ENCODE measurements around the gene IL1RAPL1. TPM values are rescaled to one million over a fixed set of nuclear protein-coding genes. Genes with fewer than 3 reads are reported as not detected.

IL1RAPL1 gene
- total RNA-seq, 1 donor from 2014 or later, result 4.0 TPM

GRCh38 chrX:29617276-29617675 is 1030.0 kb downstream of the IL1RAPL1 start:
- DNase-seq (ENCODE audit: missing footprints) (no peak), ATAC-seq (no peak)
- intact Hi-C loops (cut with DNase I), result no loop called here

- DNase-seq (ENCODE audit: missing footprints) (no peak), ATAC-seq (no peak)
- intact Hi-C loops (cut with DNase I), result no loop called here
These were observed 1030.5 kb downstream of the IL1RAPL1 start for GRCh38 chrX:29617725-29618124.

GRCh38 chrX:29627833-29628232 is 1040.6 kb downstream of the IL1RAPL1 start:
- intact Hi-C loops (cut with DNase I), result no loop called here
- ATAC-seq (no peak), DNase-seq (ENCODE audit: missing footprints) (no peak)

GRCh38 chrX:29634516-29634915 is 1047.3 kb downstream of the IL1RAPL1 start:
- no peak for ATAC-seq
- intact Hi-C loops (cut with DNase I), result no loop called here
- no peak for DNase-seq (ENCODE audit: missing footprints)

GRCh38 chrX:29636331-29636730 is 1049.1 kb downstream of the IL1RAPL1 start:
- ATAC-seq, result no peak
- no peak for DNase-seq (ENCODE audit: missing footprints)
- intact Hi-C loops (cut with DNase I), result no loop called here

- intact Hi-C loops (cut with DNase I), result no loop called here
- no peak for ATAC-seq
- DNase-seq (ENCODE audit: missing footprints), result no peak
These were observed 1052.9 kb downstream of the IL1RAPL1 start for GRCh38 chrX:29640106-29640505.

GRCh38 chrX:29641461-29641860 is 1054.2 kb downstream of the IL1RAPL1 start:
- DNase-seq (ENCODE audit: missing footprints) (no peak), ATAC-seq (no peak)
- intact Hi-C loops (cut with DNase I), result no loop called here

GRCh38 chrX:29643181-29643580 is 1055.9 kb downstream of the IL1RAPL1 start:
- intact Hi-C loops (cut with DNase I), result no loop called here
- DNase-seq (ENCODE audit: missing footprints), result no peak
- no peak for ATAC-seq

- no peak for DNase-seq (ENCODE audit: missing footprints)
- no peak for ATAC-seq
- intact Hi-C loops (cut with DNase I), result no loop called here
These were observed 1060.9 kb downstream of the IL1RAPL1 start for GRCh38 chrX:29648161-29648560.

GRCh38 chrX:29652484-29652883 is 1065.2 kb downstream of the IL1RAPL1 start:
- intact Hi-C loops (cut with DNase I), result no loop called here
- DNase-seq (ENCODE audit: missing footprints), result no peak
- ATAC-seq, result no peak

GRCh38 chrX:29653721-29654120 is 1066.5 kb downstream of the IL1RAPL1 start:
- intact Hi-C loops (cut with DNase I), result no loop called here
- ATAC-seq, result no peak
- DNase-seq (ENCODE audit: missing footprints), result no peak

- no peak for DNase-seq (ENCODE audit: missing footprints)
- ATAC-seq, result no peak
- intact Hi-C loops (cut with DNase I), result no loop called here
These were observed 1072.7 kb downstream of the IL1RAPL1 start for GRCh38 chrX:29659911-29660310.

GRCh38 chrX:29661290-29661689 is 1074.0 kb downstream of the IL1RAPL1 start:
- no peak for DNase-seq (ENCODE audit: missing footprints)
- intact Hi-C loops (cut with DNase I), result no loop called here
- no peak for ATAC-seq

- intact Hi-C loops (cut with DNase I), result no loop called here
- DNase-seq (ENCODE audit: missing footprints) (no peak), ATAC-seq (no peak)
These were observed 1074.9 kb downstream of the IL1RAPL1 start for GRCh38 chrX:29662101-29662500.

- no peak for DNase-seq (ENCODE audit: missing footprints)
- intact Hi-C loops (cut with DNase I), result no loop called here
- no peak for ATAC-seq
These were observed 1075.7 kb downstream of the IL1RAPL1 start for GRCh38 chrX:29662759-29663503.

- no peak for ATAC-seq
- DNase-seq (ENCODE audit: missing footprints), result no peak
- intact Hi-C loops (cut with DNase I), result no loop called here
These were observed 1078.3 kb downstream of the IL1RAPL1 start for GRCh38 chrX:29665532-29665931.

GRCh38 chrX:29666366-29666765 is 1079.1 kb downstream of the IL1RAPL1 start:
- ATAC-seq (no peak), DNase-seq (ENCODE audit: missing footprints) (no peak)
- intact Hi-C loops (cut with DNase I), result no loop called here

GRCh38 chrX:29671421-29671820 is 1084.2 kb downstream of the IL1RAPL1 start:
- DNase-seq (ENCODE audit: missing footprints) (no peak), ATAC-seq (no peak)
- intact Hi-C loops (cut with DNase I), result no loop called here

- DNase-seq (ENCODE audit: missing footprints), result no peak
These were observed 1100.4 kb downstream of the IL1RAPL1 start for GRCh38 chrX:29687687-29688086.

GRCh38 chrX:29690061-29690460 is 1102.8 kb downstream of the IL1RAPL1 start:
- ATAC-seq (no peak), DNase-seq (ENCODE audit: missing footprints) (no peak)
- intact Hi-C loops (cut with DNase I), result no loop called here

More at GRCh38 chrX:29687687-29688086, 1100.4 kb downstream of the IL1RAPL1 start:
- peak; percentile 34 for ATAC-seq
- intact Hi-C loops (cut with DNase I), result no loop called here

- ATAC-seq, result no peak
These were observed 1103.8 kb downstream of the IL1RAPL1 start for GRCh38 chrX:29691044-29691443.

More at GRCh38 chrX:29691044-29691443, 1103.8 kb downstream of the IL1RAPL1 start:
- intact Hi-C loops (cut with DNase I), result no loop called here
- DNase-seq (ENCODE audit: missing footprints), result no peak
